GM10248 (cell line): ENCODE data around the gene AMIGO1.
A peak's percentile ranks its signal among the peaks of the same experiment; 100 is the strongest.

Experiments
- CTCF ChIA-PET: fragments of 300-600 bp; sonication (Branson Sonifier 250); formaldehyde crosslinking; extraction: SDS; loops from one replicate; lab custom pipeline; 2021; ENCODE audit warnings: antibody characterized with exemption; lab: Yijun Ruan, JAX
- POLR2A ChIA-PET: fragments of 350-650 bp; sonication (Branson Sonifier 250); formaldehyde crosslinking; extraction: SDS; loops from one replicate; lab custom pipeline; 2020; ENCODE audit warnings: antibody characterized with exemption; lab: Yijun Ruan, JAX
- DNase-seq: peaks from one replicate; pipeline ENCODE4 v3.0.0; 2012; ENCODE audit errors: extremely low spot score
- TF ChIP-seq, protein P1 (sequence below): IDR thresholded peaks from 2 replicates; pipeline ENCODE4 v1.5.1; 2012; ENCODE audit warnings: mild to moderate bottlenecking, low read depth; ENCODE audit errors: extremely low read depth, missing control alignments, control extremely low read depth

The AMIGO1 gene

GRCh38 chr1:109490029-109490933, 19.2 kb downstream of the AMIGO1 start:
- peak; percentile 76 for DNase-seq
- POLR2A ChIA-PET, result interaction anchor here (2.0 kb wide), 1 partner anchor 42 kb away, joined by 6 read pairs; no protein-coding TSS in a partner anchor
- CTCF ChIA-PET, result interaction anchor here (0.7 to 43.8 kb wide), 24 partner anchors 9 to 520 kb away, joined by 3 to 1898 read pairs (median 4); partner anchors contain the start of genes AMIGO1, GNAI3, GPR61 and PSRC1
- TF ChIP-seq, protein P1, sequence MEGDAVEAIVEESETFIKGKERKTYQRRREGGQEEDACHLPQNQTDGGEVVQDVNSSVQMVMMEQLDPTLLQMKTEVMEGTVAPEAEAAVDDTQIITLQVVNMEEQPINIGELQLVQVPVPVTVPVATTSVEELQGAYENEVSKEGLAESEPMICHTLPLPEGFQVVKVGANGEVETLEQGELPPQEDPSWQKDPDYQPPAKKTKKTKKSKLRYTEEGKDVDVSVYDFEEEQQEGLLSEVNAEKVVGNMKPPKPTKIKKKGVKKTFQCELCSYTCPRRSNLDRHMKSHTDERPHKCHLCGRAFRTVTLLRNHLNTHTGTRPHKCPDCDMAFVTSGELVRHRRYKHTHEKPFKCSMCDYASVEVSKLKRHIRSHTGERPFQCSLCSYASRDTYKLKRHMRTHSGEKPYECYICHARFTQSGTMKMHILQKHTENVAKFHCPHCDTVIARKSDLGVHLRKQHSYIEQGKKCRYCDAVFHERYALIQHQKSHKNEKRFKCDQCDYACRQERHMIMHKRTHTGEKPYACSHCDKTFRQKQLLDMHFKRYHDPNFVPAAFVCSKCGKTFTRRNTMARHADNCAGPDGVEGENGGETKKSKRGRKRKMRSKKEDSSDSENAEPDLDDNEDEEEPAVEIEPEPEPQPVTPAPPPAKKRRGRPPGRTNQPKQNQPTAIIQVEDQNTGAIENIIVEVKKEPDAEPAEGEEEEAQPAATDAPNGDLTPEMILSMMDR, result peak; percentile 83

GRCh38 chr1:109488696-109489095, 20.8 kb downstream of the AMIGO1 start:
- CTCF ChIA-PET, result interaction anchor here (0.8 to 43.8 kb wide), 6 partner anchors 10 to 151 kb away, joined by 3 to 1898 read pairs (median 25); partner anchors contain the start of genes AMIGO1 and GPR61
- TF ChIP-seq, protein P1, result no peak
- POLR2A ChIA-PET, result no interaction called here
- no peak for DNase-seq

DNA sequence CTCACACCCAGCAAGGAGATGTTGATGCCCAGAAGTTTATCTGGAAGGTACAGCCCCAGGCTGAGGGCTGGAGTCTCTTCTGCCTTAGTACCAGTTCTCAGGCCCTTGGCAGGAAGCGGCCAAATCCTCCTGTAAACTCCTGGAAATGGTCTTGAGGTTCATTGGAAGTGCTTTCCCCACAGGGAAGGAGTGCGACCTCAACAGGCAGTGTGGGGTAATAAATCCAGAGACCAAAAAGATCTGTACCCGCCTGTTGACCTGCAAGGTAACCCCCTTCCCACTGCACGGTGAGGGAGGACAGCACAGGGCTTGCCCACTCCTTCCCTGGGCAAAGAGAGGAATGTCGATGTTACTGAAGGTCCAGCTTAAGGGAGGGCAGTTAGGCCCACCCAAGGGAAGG, 21.3 kb downstream of the AMIGO1 start:
- CTCF ChIA-PET, result interaction anchor here (3.7 to 43.8 kb wide), 5 partner anchors 11 to 152 kb away, joined by 10 to 1898 read pairs (median 39); partner anchors contain the start of genes AMIGO1 and GPR61
- POLR2A ChIA-PET, result no interaction called here
- TF ChIP-seq, protein P1, result no peak
- DNase-seq, result no peak

DNA sequence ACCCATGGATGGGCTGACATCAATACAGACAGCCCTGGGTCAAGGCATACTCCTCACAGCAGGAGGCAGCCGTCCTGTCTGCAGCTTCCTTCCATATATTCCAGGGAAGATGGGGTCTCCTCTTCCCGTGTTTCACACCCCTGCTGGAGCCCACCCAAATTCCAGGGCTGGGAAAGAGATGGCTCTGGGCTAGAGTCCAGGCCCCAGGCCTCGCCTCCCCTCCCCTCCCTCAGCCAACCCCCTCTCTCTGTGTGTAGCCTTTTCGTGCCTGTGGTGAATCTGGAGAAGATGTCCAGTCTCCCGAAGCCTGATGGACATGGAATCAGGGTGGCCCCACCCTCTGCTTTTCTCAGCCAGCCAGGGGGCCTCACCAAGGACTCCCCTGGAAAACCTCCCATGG, 22.3 kb downstream of the AMIGO1 start:
- DNase-seq, result no peak
- ChIA-PET CTCF (interaction anchor here (1.6 to 43.8 kb wide), 5 partner anchors 19 to 153 kb away, joined by 3 to 1898 read pairs (median 10); partner anchors contain the start of genes AMIGO1 and GPR61), POLR2A (no interaction called here)
- TF ChIP-seq, protein P1, result no peak

- TF ChIP-seq, protein P1, result no peak
- DNase-seq, result no peak
- ChIA-PET POLR2A (interaction anchor here (0.5 kb wide), 1 partner anchor 47 kb away, joined by 3 read pairs; no protein-coding TSS in a partner anchor), CTCF (interaction anchor here (1.1 to 43.8 kb wide), 6 partner anchors 9 to 499 kb away, joined by 3 to 1898 read pairs (median 8); partner anchors contain the start of genes AHCYL1, CYB561D1 and GPR61)
Measured at GRCh38 chr1:109485001-109485400, 24.5 kb downstream of the AMIGO1 start.

GRCh38 chr1:109484519-109484975, 25.0 kb downstream of the AMIGO1 start:
- ChIA-PET CTCF (interaction anchor here (0.7 to 43.8 kb wide), 7 partner anchors 10 to 545 kb away, joined by 3 to 1898 read pairs (median 4); partner anchors contain the start of genes AHCYL1, CYB561D1, GNAI3 and GPR61), POLR2A (no interaction called here)
- TF ChIP-seq, protein P1, result no peak
- DNase-seq, result no peak
